Measurements from ENCODE around the gene ADSL. TPM values are rescaled to one million over a fixed set of nuclear protein-coding genes. Genes with fewer than 3 reads are reported as not detected.

Gene ADSL
- total RNA-seq, 4 donors from 2014 or later, result 49.0 to 69.4 (median 60.1) TPM

DNA sequence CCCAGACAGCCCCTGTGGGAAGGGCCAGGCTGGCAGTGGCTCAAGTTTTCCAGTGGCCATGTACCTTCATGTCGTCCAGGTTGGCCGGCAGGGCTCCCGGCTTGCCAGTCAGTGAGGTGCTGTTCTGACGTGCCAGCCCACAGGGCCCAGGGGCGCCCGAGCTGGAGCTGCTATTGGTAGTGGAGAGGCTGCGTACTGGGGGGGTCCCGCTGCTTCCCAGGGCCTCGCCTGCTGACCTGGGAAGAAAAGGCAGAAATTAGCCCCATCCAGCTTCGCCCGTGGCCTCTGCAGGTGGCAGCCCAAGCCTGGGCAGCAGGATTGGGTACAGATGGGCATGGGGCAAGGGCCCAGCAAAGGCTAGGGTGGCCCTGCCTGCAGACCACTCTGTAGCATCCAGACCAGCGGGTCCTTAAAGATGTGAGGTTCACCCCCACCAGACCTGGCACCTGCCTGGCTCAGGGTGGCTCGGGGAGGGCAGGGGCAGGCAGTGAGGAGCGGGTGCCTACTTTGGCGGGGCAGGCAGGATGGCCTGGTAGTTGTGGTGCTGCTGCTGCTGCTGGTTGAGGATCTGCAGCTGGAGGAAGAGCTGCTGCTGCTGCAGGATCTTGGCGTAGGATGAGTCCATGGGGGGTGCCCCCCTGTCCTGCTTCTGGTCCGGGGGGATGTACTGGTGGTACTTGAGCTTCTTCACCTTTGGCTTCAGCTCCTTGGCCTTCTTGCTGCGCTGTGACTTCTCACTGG, 74.2 kb downstream of the ADSL start:
- TF ChIP-seq POLR2A (IDR thresholded peaks at IDR 0.05) (no peak), CTCF (IDR thresholded peaks at IDR 0.05) (no peak)
- peaks cover 12 to 24% of the 10 kb centered on the region in 2 donors for H3K4me1 ChIP-seq
- H3K9me3 ChIP-seq, result no peaks in the 10 kb centered on the region
- H3K4me3 ChIP-seq (replicated peaks in 1 of 3), result no peak overlapping the region
- intact Hi-C loops (cut with DNase I), result no loop called here
- H3K27ac ChIP-seq, result no peak overlapping the region
- H3K36me3 ChIP-seq, result peaks cover 49 to 57% of the 10 kb centered on the region in 2 donors
- 96 to 98% methylated on average over 9 to 10 of the region's 18 CpGs for WGBS, 2 donors
- H3K27me3 ChIP-seq, result no peaks in the 10 kb centered on the region
- no peak for DNase-seq

GRCh38 chr22:40421082-40421350, 74.7 kb downstream of the ADSL start:
- Histone ChIP-seq H3K27me3 (no peaks in the 10 kb centered on the region), H3K9me3 (no peaks in the 10 kb centered on the region), H3K4me3 (replicated peaks in 1 of 3) (no peak overlapping the region), H3K36me3 (peaks cover 53 to 57% of the 10 kb centered on the region in 2 donors), H3K4me1 (peaks cover 12 to 24% of the 10 kb centered on the region in 2 donors), H3K27ac (no peak overlapping the region)
- no peak for DNase-seq
- intact Hi-C loops (cut with DNase I), result no loop called here
- 96 to 100% methylated on average over 4 of the region's 4 CpGs for WGBS, 2 donors
- TF ChIP-seq CTCF (IDR thresholded peaks at IDR 0.05) (no peak), POLR2A (IDR thresholded peaks at IDR 0.05) (no peak)

- no peak for DNase-seq
- peaks cover 53% of the 10 kb centered on the region in 2 donors for H3K36me3 ChIP-seq
- H3K4me1 ChIP-seq, result peaks cover 8 to 21% of the 10 kb centered on the region in 2 donors
- no peak overlapping the region for H3K27ac ChIP-seq
- H3K4me3 ChIP-seq (replicated peaks in 1 of 3), result no peak overlapping the region
- WGBS, 2 donors, result 92% methylated on average over 1 of the region's 1 CpG
- TF ChIP-seq POLR2A (IDR thresholded peaks at IDR 0.05) (no peak), CTCF (IDR thresholded peaks at IDR 0.05) (no peak)
- H3K9me3 ChIP-seq, result no peaks in the 10 kb centered on the region
- intact Hi-C loops (cut with DNase I), result no loop called here
- no peaks in the 10 kb centered on the region for H3K27me3 ChIP-seq
These were observed 75.6 kb downstream of the ADSL start for GRCh38 chr22:40421941-40422340.

DNA sequence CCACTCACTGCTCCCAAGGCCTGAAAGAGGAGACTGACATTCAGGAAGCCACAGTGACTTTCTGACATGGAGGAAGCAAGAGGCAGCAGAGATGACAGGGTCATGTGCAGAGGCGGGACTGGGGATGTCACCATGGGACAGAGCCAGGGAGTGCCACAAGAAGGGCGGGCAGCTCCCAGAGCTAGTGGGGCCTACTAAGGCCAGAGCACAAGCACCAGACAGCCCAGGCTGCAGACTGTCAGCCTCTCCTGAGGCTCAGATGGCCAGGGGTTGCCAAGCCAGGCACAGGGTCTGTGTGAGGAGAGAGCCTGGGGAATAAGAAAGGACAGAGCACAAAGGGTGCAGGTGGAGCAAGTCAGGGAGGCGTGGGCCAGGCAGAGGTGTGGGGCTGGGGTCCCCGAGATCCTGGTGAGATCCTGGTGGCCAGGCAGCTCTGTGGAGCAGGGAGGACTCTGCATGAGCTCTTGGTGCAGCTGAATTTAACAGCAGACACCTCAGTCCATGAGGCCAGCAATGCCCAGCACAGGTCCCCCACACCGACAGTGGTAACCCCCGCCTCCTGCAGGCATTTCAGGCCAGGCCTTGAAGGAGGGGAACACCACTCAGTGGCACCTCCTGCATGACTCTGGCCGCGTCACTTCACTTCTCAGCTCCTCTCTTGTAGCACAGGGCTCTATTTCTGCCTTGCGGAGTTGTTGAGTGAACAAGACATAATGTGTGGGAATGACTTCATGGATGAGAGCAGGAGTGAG, 76.4 kb downstream of the ADSL start:
- DNase-seq, result no peak
- WGBS, 2 donors, result 96 to 99% methylated on average over 9 of the region's 9 CpGs
- Histone ChIP-seq H3K9me3 (no peaks in the 10 kb centered on the region), H3K27ac (no peak overlapping the region), H3K36me3 (peaks cover 53 to 58% of the 10 kb centered on the region in 2 donors), H3K27me3 (no peaks in the 10 kb centered on the region), H3K4me3 (replicated peaks in 1 of 3) (no peak overlapping the region), H3K4me1 (peaks cover 3 to 13% of the 10 kb centered on the region in 2 donors)
- intact Hi-C loops (cut with DNase I), result no loop called here
- TF ChIP-seq POLR2A (IDR thresholded peaks at IDR 0.05) (no peak), CTCF (IDR thresholded peaks at IDR 0.05) (no peak)

DNA sequence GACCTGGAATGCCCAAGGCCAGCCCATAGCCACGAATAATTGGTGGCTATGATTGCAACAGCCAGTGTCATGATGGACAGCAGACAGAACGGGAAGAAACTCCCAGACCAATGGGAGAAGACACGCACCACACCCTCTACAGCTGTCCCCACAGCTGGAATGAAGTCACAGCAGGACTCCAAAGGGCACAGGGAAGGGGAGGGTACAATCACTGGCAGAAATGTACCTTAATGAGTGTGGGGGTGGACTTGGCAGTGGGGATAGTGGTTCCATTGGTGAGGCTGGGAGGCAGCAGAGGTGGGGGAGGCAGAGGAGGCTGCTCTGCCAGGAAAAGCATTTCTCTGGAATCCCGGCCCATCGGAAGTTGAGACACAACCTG, 77.0 kb downstream of the ADSL start:
- peaks cover 50 to 54% of the 10 kb centered on the region in 2 donors for H3K36me3 ChIP-seq
- no peak for TF ChIP-seq POLR2A (IDR thresholded peaks at IDR 0.05)
- no peak overlapping the region for H3K4me3 ChIP-seq (replicated peaks in 1 of 3)
- H3K27me3 ChIP-seq, result no peaks in the 10 kb centered on the region
- intact Hi-C loops (cut with DNase I), result no loop called here
- no peak overlapping the region for H3K27ac ChIP-seq
- peaks cover 3 to 10% of the 10 kb centered on the region in 2 donors for H3K4me1 ChIP-seq
- H3K9me3 ChIP-seq, result no peaks in the 10 kb centered on the region
- DNase-seq, result no peak
- 82 to 83% methylated on average over 5 of the region's 5 CpGs for WGBS, 2 donors
